Measurements from ENCODE around the gene SCGB1D1. TPM values are rescaled to one million over a fixed set of nuclear protein-coding genes. Genes with fewer than 3 reads are reported as not detected.

The SCGB1D1 gene
- total RNA-seq, 1 experiment from 2014 or later = not detected

DNA sequence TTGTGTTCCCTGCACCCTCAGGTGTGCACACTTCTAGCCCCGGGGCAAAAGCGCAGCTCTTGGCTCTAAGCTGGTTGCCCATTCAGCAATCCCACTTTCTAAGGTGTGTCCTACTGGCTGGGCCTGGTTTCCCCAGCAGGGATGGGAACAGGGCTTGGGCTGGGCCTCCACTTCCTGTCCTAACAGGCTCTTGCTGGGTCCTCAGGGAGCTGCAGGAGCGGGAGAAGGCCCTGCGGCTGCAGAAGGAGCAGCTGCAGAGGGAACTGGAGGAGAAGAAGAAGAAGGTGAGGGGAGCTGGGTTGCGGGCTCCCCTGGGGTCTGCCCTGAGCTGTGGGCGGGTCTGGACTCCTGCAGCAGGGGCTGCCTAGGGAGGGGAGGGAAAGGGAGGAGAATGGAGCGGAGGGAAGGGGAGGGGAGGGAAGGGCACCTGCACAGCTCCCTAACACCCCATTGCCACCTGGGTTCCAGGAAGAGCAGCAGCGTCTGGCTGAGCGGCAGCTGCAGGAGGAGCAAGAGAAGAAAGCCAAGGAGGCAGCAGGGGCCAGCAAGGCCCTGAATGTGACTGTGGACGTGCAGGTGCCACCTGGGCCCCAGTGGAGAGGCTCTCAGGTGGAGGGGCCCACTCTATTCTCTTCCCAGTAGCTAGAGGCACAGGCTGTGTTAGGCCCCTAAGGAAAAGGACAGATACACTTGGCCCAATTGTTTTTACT, 41.6 kb upstream of the SCGB1D1 start:
- no peak overlapping the region for H2AFZ ChIP-seq (ENCODE audit: low read depth, low read length, poor library complexity, severe bottlenecking)
- H3K9me2 ChIP-seq (ENCODE audit: insufficient read depth) = no peaks in the 10 kb centered on the region
- BruUV-seq (replicated peaks) = no TSS peak
- peaks cover 49 to 57% of the 10 kb centered on the region in 2 experiments; a peak in 3 of 4 replicates for H3K36me3 ChIP-seq (ENCODE audit: control insufficient read depth in 1 of 2, insufficient read depth in 2 of 2, low read length in 2 of 2)
- no peak overlapping the region for H3K9ac ChIP-seq (ENCODE audit: low read length)
- no peaks in the 10 kb centered on the region for H3K27me3 ChIP-seq (ENCODE audit: insufficient read depth, low read length)
- POLR2A ChIA-PET = no interaction called here
- no peak for ATAC-seq
- no peak for DNase-seq (ENCODE audit: low read depth, low spot score)
- no peaks in the 10 kb centered on the region for H3K9me3 ChIP-seq (ENCODE audit: control insufficient read depth in 1 of 2, insufficient read depth in 1 of 2, low read depth in 1 of 2, low read length in 2 of 2)
- TF ChIP-seq FOSL1 (IDR thresholded peaks at IDR 0.05; ENCODE audit: low read depth) (no peak), EGR1 (IDR thresholded peaks at IDR 0.05; ENCODE audit: low read depth) (no peak), YY1 (IDR thresholded peaks at IDR 0.05; ENCODE audit: extremely low read depth, insufficient replicate concordance, low read depth, low read length) (no peak)
- TF ChIP-seq, protein P1, sequence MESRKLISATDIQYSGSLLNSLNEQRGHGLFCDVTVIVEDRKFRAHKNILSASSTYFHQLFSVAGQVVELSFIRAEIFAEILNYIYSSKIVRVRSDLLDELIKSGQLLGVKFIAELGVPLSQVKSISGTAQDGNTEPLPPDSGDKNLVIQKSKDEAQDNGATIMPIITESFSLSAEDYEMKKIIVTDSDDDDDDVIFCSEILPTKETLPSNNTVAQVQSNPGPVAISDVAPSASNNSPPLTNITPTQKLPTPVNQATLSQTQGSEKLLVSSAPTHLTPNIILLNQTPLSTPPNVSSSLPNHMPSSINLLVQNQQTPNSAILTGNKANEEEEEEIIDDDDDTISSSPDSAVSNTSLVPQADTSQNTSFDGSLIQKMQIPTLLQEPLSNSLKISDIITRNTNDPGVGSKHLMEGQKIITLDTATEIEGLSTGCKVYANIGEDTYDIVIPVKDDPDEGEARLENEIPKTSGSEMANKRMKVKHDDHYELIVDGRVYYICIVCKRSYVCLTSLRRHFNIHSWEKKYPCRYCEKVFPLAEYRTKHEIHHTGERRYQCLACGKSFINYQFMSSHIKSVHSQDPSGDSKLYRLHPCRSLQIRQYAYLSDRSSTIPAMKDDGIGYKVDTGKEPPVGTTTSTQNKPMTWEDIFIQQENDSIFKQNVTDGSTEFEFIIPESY (IDR thresholded peaks at IDR 0.05; ENCODE audit: extremely low read depth, insufficient replicate concordance, low read length) = no peak
- no peak overlapping the region for H3K27ac ChIP-seq (ENCODE audit: low read depth, low read length)
- CTCF ChIA-PET = no interaction called here
- H3K4me3 ChIP-seq (replicated peaks in 1 of 2; ENCODE audit: low read depth in 1 of 2, low read length in 2 of 2) = no peak overlapping the region
- H3K4me1 ChIP-seq (ENCODE audit: control insufficient read depth in 1 of 2, insufficient read depth in 2 of 2, low read length in 2 of 2) = no peaks in the 10 kb centered on the region
- H4K20me1 ChIP-seq (ENCODE audit: insufficient read depth) = no peaks in the 10 kb centered on the region
- RAD21 ChIA-PET (ENCODE audit: low non-redundant PET in 1 of 2, low total read pairs in 2 of 2, uncharacterized antibody in 2 of 2, unreplicated experiment in 2 of 2) = no interaction called here
- H3K4me2 ChIP-seq (ENCODE audit: low read length) = no peak overlapping the region
- no peaks in the 10 kb centered on the region for H3K79me2 ChIP-seq (ENCODE audit: insufficient read depth, low read length)
- intact Hi-C loops (cut with micrococcal nuclease) = no loop called here
